GM21447 (cell line): ENCODE measurements around the gene IFNA17.
"Not testable (repeated sequence)": the region's sequence is repeated elsewhere in the genome, so short reads cannot be mapped to it uniquely, and the experiment has no call there.

Experiments
- ATAC-seq: cut with Tn5 transposase; IDR thresholded peaks from one replicate; pipeline ENCODE4 v1.9.1; 2021; ENCODE audit not compliant: unreplicated experiment

The IFNA17 gene

DNA sequence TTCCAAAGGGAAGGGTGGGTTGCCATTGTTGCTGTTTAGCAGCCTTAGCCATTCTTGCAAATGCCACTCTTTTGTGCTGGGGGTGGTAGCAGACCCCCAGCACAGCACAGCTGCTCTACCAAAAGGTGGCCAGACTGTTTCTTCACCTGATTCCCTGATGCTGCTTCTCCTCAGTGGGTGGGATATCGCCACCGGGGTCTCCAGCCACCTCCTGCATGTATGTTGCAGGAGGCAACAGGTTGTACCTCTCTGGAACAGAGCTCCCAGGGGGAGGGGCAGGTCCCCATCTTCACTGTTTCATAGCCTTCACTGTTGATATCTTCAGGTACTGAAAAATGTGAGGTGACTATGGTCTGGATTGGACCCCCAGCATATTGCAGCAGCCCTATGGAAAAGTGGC, 17.2 kb downstream of the IFNA17 start:
- ATAC-seq, result not testable (repeated sequence)

- ATAC-seq, result no peak
These were observed 17.7 kb downstream of the IFNA17 start for GRCh38 chr9:21210311-21210710.

GRCh38 chr9:21207043-21207442, 21.0 kb downstream of the IFNA17 start, which contains the start of gene IFNA10:
TSS of gene IFNA10 (minus strand) at chr9:21207143. CDS start at chr9:21207097, 46 bp downstream.
- not testable (repeated sequence) for ATAC-seq

DNA sequence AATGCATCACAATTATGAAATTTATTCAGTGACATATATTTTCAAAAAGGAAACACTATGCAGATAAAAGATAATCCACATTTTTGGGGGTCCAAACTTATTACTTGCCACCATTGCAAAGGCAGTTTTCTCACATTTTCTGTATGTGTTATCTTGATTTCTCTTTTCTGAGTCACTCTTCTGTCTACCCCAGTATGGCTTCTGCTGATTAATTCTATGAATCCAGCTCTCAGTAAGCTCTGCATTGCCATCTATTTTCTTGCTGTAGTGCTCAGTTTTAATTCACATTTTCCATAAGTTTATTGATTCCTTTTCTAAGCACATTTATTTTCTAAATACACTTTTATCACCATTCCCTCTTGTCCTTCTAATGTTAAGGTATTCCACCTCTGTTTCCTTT, 22.8 kb downstream of the IFNA17 start:
- ATAC-seq, result no peak

DNA sequence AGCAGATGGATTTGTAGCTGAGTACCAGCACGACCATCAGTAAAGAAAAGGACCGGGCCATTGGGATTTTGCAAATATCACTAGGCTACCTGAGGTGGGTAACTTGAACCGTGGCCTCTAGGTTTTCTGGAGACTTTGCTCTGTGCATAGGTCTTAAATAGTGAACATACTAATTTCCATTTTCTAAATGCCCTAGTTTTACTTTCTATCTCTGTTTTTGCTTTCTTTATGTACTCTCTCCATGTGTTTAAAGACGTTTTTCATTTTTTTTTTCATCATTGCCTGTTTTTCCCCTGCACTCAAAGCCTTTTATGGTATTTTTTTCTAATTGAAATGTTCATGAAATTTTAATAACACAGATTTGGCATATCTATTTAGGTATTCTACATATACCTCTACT, 25.9 kb downstream of the IFNA17 start, which contains the start of gene IFNA7:
IFNA7 (minus strand) TSS at position 101 of the 400 bp plus-strand sequence; CDS start at position 61, 40 bp downstream.
- ATAC-seq, result not testable (repeated sequence)

DNA sequence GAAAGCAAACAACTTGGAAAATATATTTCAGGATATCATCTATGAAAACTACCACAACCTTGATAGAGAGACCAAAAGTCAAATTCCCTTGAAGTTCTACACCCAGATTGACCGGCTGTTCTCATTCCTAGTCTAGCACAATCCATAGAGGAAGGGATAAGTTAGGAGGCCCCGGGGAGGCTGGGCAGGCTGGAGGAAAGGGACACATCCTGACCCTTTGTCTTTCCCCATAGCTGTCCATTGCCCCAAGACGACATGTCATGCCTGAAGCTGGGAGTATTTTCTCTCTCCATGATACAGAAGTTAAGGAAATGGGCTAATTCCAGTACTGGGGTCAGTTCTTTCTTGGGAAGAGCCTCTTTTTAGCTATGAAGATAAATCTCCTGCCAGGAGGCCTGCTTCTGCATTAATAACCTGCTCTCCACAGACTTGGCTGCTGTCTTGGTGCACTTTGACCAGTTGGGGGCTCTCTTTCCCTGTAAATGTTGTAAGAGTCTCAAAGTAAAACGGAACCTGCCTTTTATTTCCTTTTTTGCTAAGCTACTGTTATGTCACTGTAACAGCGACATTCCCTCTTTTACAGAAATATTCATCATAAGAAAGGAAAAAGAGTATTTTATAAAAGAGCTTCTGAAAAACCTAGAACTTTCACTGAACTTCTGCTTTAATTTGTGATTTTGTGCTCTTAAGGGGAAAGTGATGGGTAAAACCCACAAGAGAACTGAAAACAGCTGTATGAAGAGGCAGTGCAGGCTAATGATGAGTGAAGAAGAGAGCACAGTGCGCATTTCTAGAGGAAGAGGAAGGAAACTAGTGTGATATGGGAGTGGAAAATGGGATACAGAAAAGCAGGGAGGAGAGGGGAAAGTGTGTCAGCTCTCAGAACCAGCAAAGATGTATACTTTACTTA, 32.9 kb downstream of the IFNA17 start:
- peak; percentile 97 for ATAC-seq

DNA sequence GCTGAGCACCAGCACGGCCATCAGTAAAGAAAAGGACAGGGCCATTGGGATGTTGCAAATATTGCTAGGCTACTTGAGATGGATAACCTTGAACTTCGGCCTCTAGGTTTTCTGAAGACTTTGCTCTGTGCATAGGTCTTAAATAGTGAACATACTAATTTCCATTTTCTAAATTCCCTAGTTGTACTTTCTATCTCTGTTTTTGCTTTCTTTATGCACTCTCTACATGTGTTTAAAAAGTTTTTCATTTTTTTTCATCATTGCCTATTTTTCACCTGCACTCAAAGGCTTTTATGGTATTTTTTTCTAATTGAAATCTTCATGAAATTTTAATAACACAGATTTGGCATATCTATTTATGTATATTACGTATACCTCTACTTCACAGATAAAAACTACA, 40.5 kb downstream of the IFNA17 start, which contains the start of gene IFNA4:
IFNA4 (minus strand) TSS at position 101 of the 400 bp plus-strand sequence; CDS start at position 45, 56 bp downstream.
- not testable (repeated sequence) for ATAC-seq

DNA sequence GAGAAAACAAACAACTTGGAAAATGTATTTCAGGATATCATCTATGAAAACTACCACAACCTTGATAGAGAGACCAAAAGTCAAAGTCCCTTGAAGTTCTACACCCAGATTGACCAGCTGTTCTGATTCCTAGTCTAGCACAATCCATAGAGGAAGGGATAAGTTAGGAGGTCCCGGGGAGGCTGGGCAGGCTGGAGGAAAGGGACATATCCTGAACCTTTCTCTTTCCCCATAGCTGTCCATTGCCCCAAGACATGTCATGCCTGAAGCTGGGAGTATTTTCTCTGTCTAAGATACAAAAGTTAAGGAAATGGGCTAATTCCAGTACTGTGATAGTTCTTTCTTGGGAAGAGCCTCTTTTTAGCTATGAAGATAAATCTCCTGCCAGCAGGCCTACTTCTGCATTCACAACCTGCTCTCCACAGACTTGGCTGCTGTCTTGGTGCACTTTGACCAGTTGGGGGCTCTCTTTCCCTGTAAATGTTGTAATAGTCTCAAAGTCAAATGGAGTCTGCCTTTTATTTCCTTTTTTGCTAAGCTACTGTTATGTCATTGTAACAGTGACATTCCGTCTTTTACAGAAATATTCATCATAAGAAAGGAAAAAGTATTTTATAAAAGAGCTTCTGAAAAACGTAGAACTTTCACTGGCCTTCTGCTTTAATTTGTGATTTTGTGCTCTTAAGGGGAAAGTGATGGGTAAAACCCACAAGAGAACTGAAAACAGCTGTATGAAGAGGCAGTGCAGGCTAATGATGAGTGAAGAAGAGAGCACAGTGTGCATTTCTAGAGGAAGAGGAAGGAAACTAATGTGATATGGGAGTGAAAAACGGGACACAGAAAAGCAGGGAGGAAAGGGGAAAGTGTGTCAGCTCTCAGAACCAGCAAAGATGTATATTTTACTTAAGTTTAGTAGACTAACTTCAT, 44.9 kb downstream of the IFNA17 start:
- peak; percentile 98 for ATAC-seq
